ENCODE data around the gene DNAH10.
"Not testable (repeated sequence)": the region's sequence is repeated elsewhere in the genome, so short reads cannot be mapped to it uniquely, and the experiment has no call there.

The DNAH10 gene

GRCh38 chr12:123911672-123912409 is 149.7 kb downstream of the DNAH10 start:
- DNase-seq = not testable (repeated sequence)

DNA sequence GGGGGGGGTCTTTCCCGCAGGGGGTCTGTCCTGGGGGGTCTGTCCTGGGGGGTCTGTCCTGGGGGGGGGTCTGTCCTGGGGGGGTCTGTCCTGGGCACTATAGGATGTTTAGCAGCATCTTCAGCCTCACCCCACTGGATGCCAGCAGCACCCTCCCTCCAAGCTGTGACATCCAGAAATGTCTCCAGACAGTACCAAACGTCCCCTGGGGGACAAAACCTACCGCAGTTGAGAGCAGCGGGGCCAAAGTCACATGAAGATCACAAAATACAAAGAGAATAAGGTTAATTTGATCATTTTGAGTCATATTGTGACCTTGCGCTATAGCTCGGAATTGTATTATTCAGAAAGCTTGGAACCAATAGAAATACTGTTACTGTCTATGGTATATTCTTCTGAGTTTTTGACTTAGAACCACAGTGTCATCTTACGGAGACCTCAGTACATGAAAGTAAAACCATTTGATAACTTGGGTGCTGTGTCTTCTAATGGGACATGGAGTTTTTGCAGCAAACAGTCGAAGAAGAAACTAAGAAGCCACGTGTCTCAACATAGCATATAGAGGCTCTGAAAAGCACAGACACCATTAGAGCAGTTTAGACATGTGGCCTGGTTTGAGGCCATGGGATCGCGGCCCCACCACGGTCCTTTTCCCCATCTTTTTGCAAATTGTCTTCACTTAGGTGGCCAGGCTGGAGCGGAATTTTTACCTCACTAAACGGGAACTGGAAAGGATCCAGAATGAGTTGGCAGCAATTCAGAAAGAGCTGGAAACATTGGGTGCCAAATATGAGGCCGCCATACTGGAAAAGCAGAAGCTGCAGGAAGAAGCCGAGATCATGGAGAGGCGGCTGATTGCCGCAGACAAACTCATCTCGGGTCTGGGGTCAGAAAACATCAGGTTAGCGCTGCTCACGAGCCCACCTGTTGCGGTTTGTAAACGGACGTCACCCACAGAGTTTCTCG is 150.6 kb downstream of the DNAH10 start:
- no peak for DNase-seq

DNA sequence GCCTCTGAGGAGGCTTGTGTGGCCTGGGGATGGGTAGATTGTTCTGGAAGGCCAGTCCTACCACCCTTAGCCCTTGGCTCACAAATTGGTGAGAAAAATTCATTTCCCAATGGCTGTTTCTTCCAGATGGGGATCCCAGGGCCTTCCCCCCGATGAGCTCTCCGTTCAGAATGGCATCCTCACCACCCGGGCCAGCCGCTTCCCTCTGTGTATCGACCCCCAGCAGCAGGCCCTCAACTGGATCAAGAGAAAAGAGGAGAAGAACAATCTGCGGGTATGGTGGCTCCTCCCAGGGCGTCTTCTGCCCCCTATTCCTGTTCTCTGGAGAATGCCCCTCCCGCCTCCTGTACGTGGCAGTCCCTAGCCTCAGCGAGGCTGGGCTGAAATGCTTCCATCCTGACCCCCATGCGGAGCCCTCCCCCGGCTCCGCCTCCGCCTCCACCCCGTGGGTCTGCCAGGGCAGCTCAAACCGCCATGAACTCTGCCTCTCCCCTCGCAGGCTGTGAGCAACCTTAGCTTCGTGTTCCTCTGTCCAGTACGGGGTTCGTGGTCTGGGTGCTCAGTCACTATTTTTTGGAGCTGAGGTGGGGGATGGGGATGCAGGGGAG is 152.7 kb downstream of the DNAH10 start:
- DNase-seq = no peak

DNA sequence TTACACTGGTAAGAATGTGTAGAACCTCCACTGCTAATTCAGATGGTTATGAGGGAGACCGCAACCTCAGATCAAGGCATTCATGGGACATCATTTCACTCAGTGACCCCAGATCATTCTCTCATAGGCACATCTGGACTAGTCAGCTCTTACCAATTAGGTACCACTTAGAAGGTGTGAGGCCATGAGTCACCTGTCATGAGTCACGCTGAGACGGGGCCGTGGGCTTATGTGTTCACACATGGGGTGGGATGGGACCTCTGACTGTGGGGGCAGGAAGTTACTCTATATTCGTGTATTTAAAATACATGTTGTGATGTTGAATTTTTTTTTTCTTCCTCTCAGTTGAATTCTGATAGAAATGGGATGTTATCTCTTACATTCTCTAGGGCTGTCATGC is 154.6 kb downstream of the DNAH10 start:
- DNase-seq = no peak

- DNase-seq = no peak
These were observed 155.3 kb downstream of the DNAH10 start for GRCh38 chr12:123917337-123917850.

GRCh38 chr12:123919980-123920360 is 157.9 kb downstream of the DNAH10 start:
- no peak for DNase-seq

DNA sequence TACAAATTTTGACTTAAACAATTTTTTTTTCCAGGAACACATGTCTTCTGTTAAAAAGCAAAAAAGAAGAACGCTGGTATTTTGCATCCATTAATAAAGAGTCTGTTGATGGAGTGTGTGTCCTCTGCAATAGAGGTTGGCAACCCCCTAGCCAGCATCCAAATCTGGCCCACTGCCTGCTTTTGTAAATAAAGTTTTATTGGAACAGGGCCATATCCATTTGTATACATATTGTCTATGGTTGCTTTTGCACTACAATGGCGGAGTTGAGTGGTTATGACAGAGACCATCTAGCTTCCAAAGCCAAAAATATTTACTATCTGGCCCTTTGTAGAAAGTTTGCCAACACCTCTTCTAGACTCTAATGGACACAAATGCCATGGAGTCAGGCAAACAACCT is 160.9 kb downstream of the DNAH10 start:
- DNase-seq = no peak

DNA sequence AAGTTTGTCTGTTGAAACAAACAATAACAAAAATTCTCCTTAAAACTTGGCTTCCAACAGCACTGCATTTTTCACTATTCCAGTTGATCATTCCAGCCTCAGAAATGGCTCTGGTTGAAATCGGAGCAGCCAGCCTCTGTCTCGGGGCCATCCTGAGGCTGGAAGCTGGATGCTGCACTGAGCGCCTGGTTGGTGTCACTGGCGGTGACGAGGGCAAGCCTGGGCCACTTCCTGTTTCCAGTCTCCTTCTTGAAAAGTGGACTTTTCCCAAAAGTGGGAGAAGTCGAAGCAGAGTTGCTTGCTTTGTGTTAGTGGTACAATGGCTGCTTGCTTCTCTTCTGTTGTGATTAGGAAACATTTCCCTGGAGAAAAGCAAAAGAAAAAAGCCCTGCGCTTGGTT is 161.8 kb downstream of the DNAH10 start:
- DNase-seq = no peak

DNA sequence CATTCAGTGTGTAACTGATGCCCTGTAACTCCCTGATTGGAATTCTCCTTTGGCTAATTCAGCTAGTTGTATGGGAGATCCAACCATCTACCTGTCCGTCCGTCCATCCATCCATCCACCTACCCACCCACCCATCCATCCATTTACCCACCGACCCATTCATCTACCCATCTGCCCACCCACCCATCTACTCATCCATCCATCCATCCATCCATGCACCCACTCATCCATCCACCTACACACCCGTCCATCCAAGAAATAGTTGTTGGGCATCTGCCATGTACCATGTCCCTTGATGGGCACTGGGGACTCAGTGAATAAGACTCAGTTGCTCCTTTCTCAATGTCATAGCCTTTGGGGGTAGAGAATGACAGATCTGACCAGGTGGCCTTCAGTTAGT is 162.4 kb downstream of the DNAH10 start:
- DNase-seq = no peak

DNA sequence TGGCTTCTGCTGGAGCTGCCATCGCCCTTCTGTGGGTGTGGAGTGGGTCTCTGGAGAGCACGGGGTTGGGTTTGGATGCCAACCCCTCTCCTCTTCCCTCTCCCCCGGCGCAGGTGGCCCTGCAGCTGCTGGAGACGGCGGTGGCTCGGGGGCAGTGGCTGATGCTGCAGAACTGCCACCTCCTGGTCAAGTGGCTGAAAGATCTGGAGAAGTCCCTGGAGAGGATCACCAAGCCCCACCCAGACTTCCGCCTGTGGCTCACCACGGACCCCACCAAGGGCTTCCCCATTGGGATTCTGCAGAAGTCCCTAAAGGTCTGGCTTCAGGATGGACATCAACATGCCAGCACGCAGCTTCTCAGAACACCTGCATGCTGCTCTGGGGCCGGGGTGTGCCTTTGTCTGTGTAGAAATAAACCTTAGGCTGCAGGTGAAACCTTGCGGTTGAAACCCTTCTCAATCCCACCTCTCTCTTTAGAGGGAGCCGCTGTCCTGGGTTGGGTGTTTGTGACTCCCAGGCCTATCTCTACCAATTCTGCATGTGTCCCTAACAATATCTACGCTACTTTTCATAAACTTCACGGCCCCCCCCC is 166.3 kb downstream of the DNAH10 start:
- DNase-seq = no peak

- no peak for DNase-seq
These were observed 166.8 kb downstream of the DNAH10 start for GRCh38 chr12:123928897-123929296.

DNA sequence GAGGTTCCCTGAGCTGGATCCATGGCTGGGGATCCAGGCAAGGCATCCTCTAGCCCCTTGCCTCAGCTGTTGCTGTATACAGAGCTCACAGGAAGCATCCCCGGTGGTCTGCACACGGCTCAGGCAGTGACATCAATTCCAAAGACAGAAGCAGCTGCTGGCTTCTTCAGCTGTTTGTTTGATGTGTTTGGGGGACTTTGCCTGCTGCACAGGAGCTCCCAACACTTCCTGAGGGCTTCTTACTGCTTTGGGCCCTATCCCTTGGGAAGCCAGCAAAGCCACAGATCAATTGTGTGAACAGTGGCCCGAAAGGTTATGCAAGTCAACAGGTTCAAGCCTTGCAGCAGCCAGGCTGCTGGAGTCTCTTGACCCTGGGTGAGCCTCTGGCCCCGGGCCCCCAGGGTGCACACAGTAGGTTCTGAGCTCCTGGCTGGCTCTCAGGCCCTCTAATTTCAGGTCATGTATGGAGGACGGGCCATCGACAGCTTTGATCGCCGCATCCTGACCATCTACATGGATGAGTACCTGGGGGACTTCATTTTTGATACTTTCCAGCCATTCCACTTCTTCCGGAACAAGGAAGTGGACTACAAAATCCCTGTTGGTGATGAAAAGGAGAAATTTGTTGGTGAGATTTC is 168.0 kb downstream of the DNAH10 start:
- DNase-seq = no peak

- peak; percentile 39 to 42 for DNase-seq
These were observed 169.7 kb downstream of the DNAH10 start for GRCh38 chr12:123931686-123932321.

GRCh38 chr12:123933214-123933613 is 171.1 kb downstream of the DNAH10 start:
- no peak for DNase-seq

GRCh38 chr12:123934016-123934620 is 172.0 kb downstream of the DNAH10 start:
- no peak for DNase-seq

DNA sequence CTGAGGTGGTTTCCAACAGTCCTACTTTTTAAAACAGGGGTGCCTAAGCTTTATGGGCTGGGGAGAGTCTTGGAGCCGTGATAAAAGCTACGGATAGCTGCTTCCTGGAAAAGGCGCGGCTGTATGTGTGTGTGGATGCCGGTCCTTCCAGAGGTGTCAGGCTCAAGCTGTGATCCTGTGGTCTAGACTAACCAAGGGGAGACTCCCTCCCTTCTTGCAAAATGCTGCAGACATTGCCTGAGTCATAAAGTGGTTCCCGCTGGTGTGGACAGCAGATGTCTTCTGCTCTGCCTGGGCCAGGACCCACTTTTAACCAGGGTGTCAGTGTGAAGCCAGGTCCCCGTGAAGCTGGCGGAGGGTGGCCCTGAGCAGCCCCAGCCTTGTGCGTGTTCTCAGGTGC is 172.7 kb downstream of the DNAH10 start:
- no peak for DNase-seq

DNA sequence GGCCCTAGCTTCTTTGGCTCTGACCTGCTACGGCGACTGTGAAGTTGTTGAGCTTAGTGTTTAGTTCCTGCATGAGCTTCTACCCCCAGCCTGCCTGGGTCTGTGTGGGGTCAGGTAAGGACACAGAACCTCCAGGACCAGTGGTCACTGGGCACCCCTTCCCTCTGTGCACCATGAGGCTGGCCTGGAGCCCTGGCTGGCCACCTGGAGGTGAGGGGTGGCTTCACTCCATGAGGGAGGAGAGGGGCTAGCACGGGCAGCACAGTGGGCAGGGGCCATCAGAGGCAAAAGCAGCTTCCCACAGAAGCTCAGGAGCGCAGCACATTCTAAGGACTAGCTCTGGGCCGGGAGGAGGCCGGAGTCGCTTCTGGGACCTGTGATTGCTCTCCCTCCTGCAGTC is 173.9 kb downstream of the DNAH10 start:
- DNase-seq = no peak

- DNase-seq = no peak
These were observed 174.4 kb downstream of the DNAH10 start for GRCh38 chr12:123936471-123936870.

GRCh38 chr12:123936956-123937706 is 175.0 kb downstream of the DNAH10 start:
- DNase-seq = no peak

DNA sequence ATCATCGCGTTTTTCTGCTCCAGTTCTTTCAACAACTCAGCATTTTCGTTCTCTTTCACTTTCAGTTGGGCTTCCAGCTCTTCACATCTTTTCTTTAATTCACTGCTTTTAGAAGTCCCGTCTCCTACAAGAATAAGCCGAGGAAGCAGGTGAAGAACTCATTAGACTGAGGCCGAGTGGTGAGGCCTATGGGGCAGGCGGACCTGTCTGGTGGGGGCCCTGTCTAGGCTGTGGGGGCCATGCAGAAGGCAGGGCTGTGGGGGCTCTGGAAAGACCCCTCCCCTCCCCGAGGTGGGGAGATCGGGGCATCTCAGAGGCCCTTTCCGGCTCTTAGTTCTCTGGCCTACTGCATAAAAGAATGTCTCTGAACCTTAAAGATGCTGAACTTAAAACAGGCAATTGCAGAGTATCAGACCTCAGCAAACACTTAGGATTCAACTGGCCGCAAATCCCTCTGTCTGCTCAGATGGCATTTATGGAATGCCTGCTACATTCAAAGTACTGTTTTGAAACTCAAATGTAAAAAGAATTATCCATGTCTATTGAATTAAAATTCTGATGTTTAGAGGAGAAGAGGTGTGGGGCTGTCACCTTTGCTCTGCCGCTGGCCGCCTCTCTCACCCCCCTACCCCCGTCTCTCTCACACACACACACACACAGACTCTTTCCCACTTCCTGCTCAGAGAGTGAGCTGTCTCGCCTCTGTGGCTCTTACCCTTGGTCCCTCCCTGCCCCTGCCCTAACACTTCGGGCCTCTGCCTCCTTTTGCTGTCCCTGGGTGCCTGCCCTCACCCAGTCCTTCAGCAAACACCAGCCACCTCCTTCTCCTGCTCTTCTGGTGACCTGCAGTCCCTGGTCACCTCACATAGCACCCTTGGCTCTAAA is 175.8 kb downstream of the DNAH10 start:
- DNase-seq = peak; percentile 63 to 67
